SK-N-SH (cell line): ENCODE measurements around the gene HECTD4. TPM values are rescaled to one million over a fixed set of nuclear protein-coding genes. Genes with fewer than 3 reads are reported as not detected.

Source experiments
- CTCF ChIA-PET: fragments of 300-600, 350-600 bp; formaldehyde crosslinking; extraction: SDS; loops from one replicate; lab custom pipeline; 2021; lab: Yijun Ruan, JAX
- POLR2A ChIA-PET: fragments of 350-600 bp; sonication (Branson Sonifier 250); formaldehyde crosslinking; extraction: SDS; loops from one replicate; lab custom pipeline; 2020; ENCODE audit warnings: antibody characterized with exemption, inconsistent platforms; lab: Yijun Ruan, JAX
- DNase-seq: peaks from one replicate; pipeline ENCODE4 v3.0.0; 2012
- H2AFZ ChIP-seq: fragments of 200-600 bp; sonication (generic); 2 replicates; pipeline ENCODE4 v1.8.1; 2016; ENCODE audit warnings: antibody characterized with exemption, mild to moderate bottlenecking, low read depth
- H3F3A ChIP-seq: fragments of 200-600 bp; sonication (generic); replicated peaks from 2 replicates; pipeline ENCODE3; 2016; ENCODE audit warnings: antibody characterized with exemption, mild to moderate bottlenecking; ENCODE audit not compliant: insufficient read depth
- H3K27ac ChIP-seq, 2 experiments: fragments of 200-500 bp in 1 of 2; fragments of 200-600 bp in 1 of 2; sonication (Bioruptor generic) in 1 of 2; sonication (generic), shearing (Covaris generic) in 1 of 2; 2 replicates each; pipeline versions ENCODE4 v1.5.1 to v1.6.1; 2014 to 2016; ENCODE audit warnings: low read depth in 2 of 2, inconsistent platforms in 1 of 2, low read length in 1 of 2, mild to moderate bottlenecking in 1 of 2, mixed read lengths in 1 of 2
- H3K27me3 ChIP-seq: fragments of 200-600 bp; sonication (generic), shearing (Covaris generic); 2 replicates; pipeline ENCODE4 v1.6.1; 2016; ENCODE audit warnings: mixed run types; ENCODE audit not compliant: insufficient read depth
- H3K36me3 ChIP-seq, 2 experiments: fragments of 200-500 bp in 1 of 2; fragments of 200-600 bp in 1 of 2; sonication (Bioruptor generic) in 1 of 2; sonication (generic) in 1 of 2; replicated peaks in 1 of 2; 2 replicates each; pipeline versions ENCODE3 to v1.5.1; 2014 to 2016; ENCODE audit warnings: low read length in 1 of 2, mild to moderate bottlenecking in 1 of 2; ENCODE audit not compliant: insufficient read depth in 2 of 2, control insufficient read depth in 1 of 2
- H3K4me1 ChIP-seq, 2 experiments: fragments of 200-500 bp in 1 of 2; fragments of 200-600 bp in 1 of 2; sonication (Bioruptor generic) in 1 of 2; sonication (generic), shearing (Covaris generic) in 1 of 2; 2 replicates each; pipeline versions ENCODE4 v1.5.1 to v1.6.1; 2014 to 2016; ENCODE audit warnings: low read depth in 1 of 2, low read length in 1 of 2, mixed run types in 1 of 2; ENCODE audit not compliant: insufficient read depth in 2 of 2, control insufficient read depth in 1 of 2
- H3K4me2 ChIP-seq: fragments of 200-600 bp; sonication (generic), shearing (Covaris generic); 2 replicates; pipeline ENCODE4 v1.6.1; 2017; ENCODE audit warnings: mixed run types
- H3K4me3 ChIP-seq, 2 experiments: fragments of 200-500 bp in 1 of 2; fragments of 200-600 bp in 1 of 2; sonication (Bioruptor generic) in 1 of 2; sonication (generic), shearing (Covaris generic) in 1 of 2; 2 replicates each; pipeline versions ENCODE4 v1.5.1 to v1.8.1; 2014 to 2016; ENCODE audit warnings: low read depth in 2 of 2, inconsistent platforms in 1 of 2, low read length in 1 of 2, mild to moderate bottlenecking in 1 of 2, mixed read lengths in 1 of 2, moderate library complexity in 1 of 2
- H3K79me2 ChIP-seq: fragments of 200-600 bp; sonication (generic); 2 replicates; pipeline ENCODE4 v1.8.1; 2017; ENCODE audit warnings: mild to moderate bottlenecking; ENCODE audit not compliant: insufficient read depth
- H3K9ac ChIP-seq: fragments of 200-600 bp; sonication (generic); 2 replicates; pipeline ENCODE4 v1.6.1; 2017; ENCODE audit warnings: mixed run types
- H3K9me2 ChIP-seq: fragments of 200-600 bp; sonication (generic); 2 replicates; pipeline ENCODE4 v1.6.1; 2017; ENCODE audit warnings: mixed run types
- H3K9me3 ChIP-seq: fragments of 200-600 bp; sonication (generic); 2 replicates; pipeline ENCODE4 v1.6.1; 2017; ENCODE audit warnings: mixed run types, mild to moderate bottlenecking, moderate library complexity
- H4K20me1 ChIP-seq: fragments of 200-600 bp; sonication (generic); 2 replicates; pipeline ENCODE4 v1.6.1; 2017; ENCODE audit warnings: mild to moderate bottlenecking, mixed run types; ENCODE audit not compliant: insufficient read depth
- CHD2 ChIP-seq: fragments of 150-350 bp; IDR thresholded peaks from 2 replicates; pipeline ENCODE4 v1.6.1; 2018; ENCODE audit warnings: low read length; ENCODE audit not compliant: partially characterized antibody
- ELF1 ChIP-seq: IDR thresholded peaks from 2 replicates; pipeline ENCODE4 v1.4.0; 2012
- EP300 ChIP-seq, 2 experiments: IDR thresholded peaks; 2 replicates each; pipeline versions ENCODE4 v1.4.0 to v1.6.1; 2012; ENCODE audit warnings: borderline replicate concordance in 1 of 2, low read depth in 1 of 2, low read length in 1 of 2
- FOSL2 ChIP-seq: IDR thresholded peaks from 2 replicates; pipeline ENCODE4 v1.4.0; 2012; ENCODE audit warnings: low read depth, mild to moderate bottlenecking, moderate library complexity, borderline replicate concordance
- FOXJ3 ChIP-seq: sonication (generic); formaldehyde crosslinking; IDR thresholded peaks from 2 replicates; pipeline ENCODE4 v1.5.1; 2020; ENCODE audit warnings: mild to moderate bottlenecking, missing genetic modification reagents
- MEF2A ChIP-seq: IDR thresholded peaks from 2 replicates; pipeline ENCODE4 v1.4.0; 2012; ENCODE audit warnings: low read depth, borderline replicate concordance
- NRF1 ChIP-seq: IDR thresholded peaks from 2 replicates; pipeline ENCODE4 v1.6.1; 2012; ENCODE audit warnings: low read depth, mild to moderate bottlenecking, low read length
- RXRA ChIP-seq: IDR thresholded peaks from 2 replicates; pipeline ENCODE4 v1.4.0; 2012; ENCODE audit warnings: low read depth, mild to moderate bottlenecking, borderline replicate concordance
- TAF1 ChIP-seq: IDR thresholded peaks from 2 replicates; pipeline ENCODE4 v1.6.1; 2012; ENCODE audit warnings: low read depth, mild to moderate bottlenecking, low read length, moderate library complexity, borderline replicate concordance
- WGBS: methylation state at CpG from one replicate; pipeline ENCODE4 v1.1.6; 2017; ENCODE audit warnings: low lambda C conversion rate; 5-methylcytosine and 5-hydroxymethylcytosine counted together
- polyA plus RNA-seq, 3 experiments: library from polyadenylated mRNA; depleted of rRNA; stranded (reverse); fragments of >200 nt; gene quantifications; 2 replicates each; pipeline ENCODE4 v1.2.3, GENCODE V29; 2012
- TF ChIP-seq, protein P1 (sequence below): fragments of 150-350 bp; IDR thresholded peaks from 2 replicates; pipeline ENCODE4 v1.6.1; 2016; ENCODE audit warnings: mild to moderate bottlenecking, low read depth, low read length
- TF ChIP-seq, protein P2 (sequence below): IDR thresholded peaks from 2 replicates; pipeline ENCODE4 v1.4.0; 2012; ENCODE audit warnings: low read depth, borderline replicate concordance
- TF ChIP-seq, protein P3 (sequence below): IDR thresholded peaks from 2 replicates; pipeline ENCODE4 v1.4.0; 2012; ENCODE audit warnings: low read depth

HECTD4 gene
- polyA plus RNA-seq, 1 of the 3 experiments (the other 2 are of a cell fraction) = 14.6 TPM

DNA sequence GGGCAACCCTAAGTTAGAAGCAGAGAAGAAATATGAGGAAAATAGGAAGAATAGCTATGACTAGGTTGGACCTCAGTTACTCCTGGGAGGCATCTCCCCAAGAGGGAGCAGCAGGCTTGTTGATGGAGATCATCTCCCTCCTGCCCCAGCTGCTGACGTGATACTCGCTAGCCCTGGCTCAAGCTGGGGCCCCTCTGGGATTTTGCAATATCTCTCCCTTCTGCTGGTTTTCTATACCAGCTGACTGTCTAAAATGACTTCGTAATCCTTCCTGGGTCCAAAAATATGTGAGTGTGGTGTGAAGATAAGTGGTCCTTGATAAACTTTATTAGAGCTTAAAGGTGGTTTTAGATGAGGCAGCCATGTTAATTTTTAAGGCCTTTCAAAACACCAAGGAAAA lies 4.5 kb upstream of the HECTD4 start:
- 94% methylated on average over 3 of the region's 3 CpGs for WGBS
- CTCF ChIA-PET = interaction anchor here (0.8 to 2.4 kb wide), 40 partner anchors 8 to 544 kb away, joined by 3 to 82 read pairs (median 4); partner anchors contain the start of genes ERP29, MAPKAPK5 and TMEM116

DNA sequence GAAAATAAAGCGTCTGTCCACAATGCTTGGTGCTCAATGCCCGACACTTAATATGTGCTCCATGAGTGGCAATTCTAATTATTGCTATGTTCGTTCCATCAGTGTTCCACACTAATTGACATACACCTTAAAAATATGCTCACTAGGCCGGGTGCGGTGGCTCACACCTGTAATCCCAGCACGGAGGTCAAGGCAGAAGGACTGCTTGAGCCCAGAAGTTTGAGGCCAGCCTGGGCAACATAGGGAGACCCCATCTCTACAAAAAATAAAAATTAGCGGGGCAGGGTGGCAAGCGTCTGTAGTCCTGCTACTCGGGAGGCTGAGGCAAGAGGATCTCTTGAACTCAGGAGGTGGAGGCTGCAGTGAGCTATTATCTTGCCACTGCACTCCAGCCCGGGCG lies 635 bp upstream of the HECTD4 start:
- DNase-seq = no peak
- peak overlapping the region; percentile 70 for H3K9ac ChIP-seq
- H3K27ac ChIP-seq = peak overlapping the region; percentile 66 to 82; a peak in 3 of 4 replicates
- TF ChIP-seq RXRA (no peak), FOXJ3 (no peak), ELF1 (no peak), FOSL2 (no peak), EP300 (IDR thresholded peaks at IDR 0.05; ENCODE audit: borderline replicate concordance in 1 of 2, low read depth in 1 of 2, low read length in 1 of 2) (no peak), MEF2A (no peak), NRF1 (no peak), TAF1 (no peak)
- TF ChIP-seq, protein P1, sequence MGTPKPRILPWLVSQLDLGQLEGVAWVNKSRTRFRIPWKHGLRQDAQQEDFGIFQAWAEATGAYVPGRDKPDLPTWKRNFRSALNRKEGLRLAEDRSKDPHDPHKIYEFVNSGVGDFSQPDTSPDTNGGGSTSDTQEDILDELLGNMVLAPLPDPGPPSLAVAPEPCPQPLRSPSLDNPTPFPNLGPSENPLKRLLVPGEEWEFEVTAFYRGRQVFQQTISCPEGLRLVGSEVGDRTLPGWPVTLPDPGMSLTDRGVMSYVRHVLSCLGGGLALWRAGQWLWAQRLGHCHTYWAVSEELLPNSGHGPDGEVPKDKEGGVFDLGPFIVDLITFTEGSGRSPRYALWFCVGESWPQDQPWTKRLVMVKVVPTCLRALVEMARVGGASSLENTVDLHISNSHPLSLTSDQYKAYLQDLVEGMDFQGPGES = no peak
- TF ChIP-seq, protein P2, sequence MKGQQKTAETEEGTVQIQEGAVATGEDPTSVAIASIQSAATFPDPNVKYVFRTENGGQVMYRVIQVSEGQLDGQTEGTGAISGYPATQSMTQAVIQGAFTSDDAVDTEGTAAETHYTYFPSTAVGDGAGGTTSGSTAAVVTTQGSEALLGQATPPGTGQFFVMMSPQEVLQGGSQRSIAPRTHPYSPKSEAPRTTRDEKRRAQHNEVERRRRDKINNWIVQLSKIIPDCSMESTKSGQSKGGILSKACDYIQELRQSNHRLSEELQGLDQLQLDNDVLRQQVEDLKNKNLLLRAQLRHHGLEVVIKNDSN = no peak
- H3K4me2 ChIP-seq = peak overlapping the region; percentile 93
- peaks cover 0 to 8% of the 10 kb centered on the region in 2 experiments; a peak in 1 of 4 replicates for H3K4me1 ChIP-seq
- peak overlapping the region; percentile 98 for H2AFZ ChIP-seq
- H4K20me1 ChIP-seq = peaks cover 7% of the 10 kb centered on the region; the same call in 1 of the 2 replicates
- H3K36me3 ChIP-seq = no peaks in the 10 kb centered on the region
- H3F3A ChIP-seq = no peaks in the 10 kb centered on the region
- CTCF ChIA-PET = no interaction called here
- peak overlapping the region; percentile 67 to 96 for H3K4me3 ChIP-seq
- POLR2A ChIA-PET = no interaction called here
- no peaks in the 10 kb centered on the region for H3K27me3 ChIP-seq
- WGBS = 86% methylated on average over 11 of the region's 11 CpGs
- H3K79me2 ChIP-seq = peaks cover 42% of the 10 kb centered on the region
- no peaks in the 10 kb centered on the region for H3K9me3 ChIP-seq
- no peaks in the 10 kb centered on the region for H3K9me2 ChIP-seq

More for the DNA sequence above, 4.5 kb upstream of the HECTD4 start:
- peaks cover 4% of the 10 kb centered on the region; the same call in 1 of the 2 replicates for H3K79me2 ChIP-seq
- TF ChIP-seq, protein P3, sequence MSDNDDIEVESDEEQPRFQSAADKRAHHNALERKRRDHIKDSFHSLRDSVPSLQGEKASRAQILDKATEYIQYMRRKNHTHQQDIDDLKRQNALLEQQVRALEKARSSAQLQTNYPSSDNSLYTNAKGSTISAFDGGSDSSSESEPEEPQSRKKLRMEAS = no peak
- TF ChIP-seq CHD2 (no peak), NRF1 (no peak), MEF2A (no peak)
- TF ChIP-seq, all 33 proteins: peak for 0
- Histone ChIP-seq H3K4me2 (no peak overlapping the region), H2AFZ (peak overlapping the region; percentile 91), H3K4me3 (no peak overlapping the region), H3K27me3 (no peaks in the 10 kb centered on the region), H3K9ac (no peak overlapping the region), H3K9me2 (no peaks in the 10 kb centered on the region), H3K4me1 (no peaks in the 10 kb centered on the region; a peak in 1 of 4 replicates), H3K36me3 (no peaks in the 10 kb centered on the region), H4K20me1 (no peaks in the 10 kb centered on the region), H3F3A (no peaks in the 10 kb centered on the region), H3K9me3 (no peaks in the 10 kb centered on the region), H3K27ac (no peak overlapping the region; a peak in 1 of 4 replicates)
- DNase-seq = no peak
- POLR2A ChIA-PET = interaction anchor here (0.6 to 2.0 kb wide), 2 partner anchors 86 to 189 kb away, joined by 3 to 7 read pairs; no protein-coding TSS in a partner anchor
